WTC11 (cell line): Measurements from ENCODE around the gene NAT9. TPM values are rescaled to one million over a fixed set of nuclear protein-coding genes. Genes with fewer than 3 reads are reported as not detected.
A peak's percentile ranks its signal among the peaks of the same experiment; 100 is the strongest.

Experiments used
- ATF1 ChIP-seq: sonication (generic); formaldehyde crosslinking; IDR thresholded peaks from 2 replicates; pipeline ENCODE4 v1.8.1; 2023; ENCODE audit warnings: mild to moderate bottlenecking, moderate library complexity, missing genetic modification reagents
- CREM ChIP-seq: sonication (generic); formaldehyde crosslinking; IDR thresholded peaks from 2 replicates; pipeline ENCODE4 v1.8.1; 2022; ENCODE audit warnings: mild to moderate bottlenecking, missing genetic modification reagents, moderate library complexity
- ETV6 ChIP-seq: sonication (generic); formaldehyde crosslinking; IDR thresholded peaks from 2 replicates; pipeline ENCODE4 v1.8.1; 2022; ENCODE audit warnings: mild to moderate bottlenecking, missing genetic modification reagents
- GTF2I ChIP-seq: fragments of 250-450 bp; sonication (Bioruptor Pico); conservative IDR thresholded peaks from 2 replicates; pipeline ENCODE4 v1.4.0; 2021; ENCODE audit warnings: mild to moderate bottlenecking
- JUN ChIP-seq: sonication (generic); formaldehyde crosslinking; IDR thresholded peaks from 2 replicates; pipeline ENCODE4 v1.8.0; 2023; ENCODE audit warnings: mild to moderate bottlenecking, missing genetic modification reagents
- KAT7 ChIP-seq: sonication (generic); formaldehyde crosslinking; IDR thresholded peaks from 2 replicates; pipeline ENCODE4 v1.8.1; 2023; ENCODE audit warnings: missing genetic modification reagents, mild to moderate bottlenecking, borderline replicate concordance
- MYBL2 ChIP-seq: sonication (generic); formaldehyde crosslinking; IDR thresholded peaks from 2 replicates; pipeline ENCODE4 v1.8.1; 2023; ENCODE audit warnings: mild to moderate bottlenecking, moderate library complexity, missing genetic modification reagents
- RELA ChIP-seq: sonication (generic); formaldehyde crosslinking; IDR thresholded peaks from 2 replicates; pipeline ENCODE4 v1.8.1; 2022; ENCODE audit warnings: missing genetic modification reagents, mild to moderate bottlenecking, borderline replicate concordance
- RORB ChIP-seq: fragments of 250-450 bp; sonication (Bioruptor Pico); IDR thresholded peaks from 2 replicates; pipeline ENCODE4 v1.9.0; 2021; ENCODE audit warnings: mild to moderate bottlenecking
- SMAD4 ChIP-seq: sonication (generic); formaldehyde crosslinking; IDR thresholded peaks from 2 replicates; pipeline ENCODE4 v1.8.0; 2022; ENCODE audit warnings: mild to moderate bottlenecking, missing genetic modification reagents
- TEAD1 ChIP-seq: sonication (generic); formaldehyde crosslinking; IDR thresholded peaks from 2 replicates; pipeline ENCODE4 v1.8.0; 2022; ENCODE audit warnings: mild to moderate bottlenecking, missing genetic modification reagents
- TEAD4 ChIP-seq: sonication (generic); formaldehyde crosslinking; IDR thresholded peaks from 2 replicates; pipeline ENCODE4 v1.8.0; 2022; ENCODE audit warnings: mild to moderate bottlenecking, missing genetic modification reagents
- TP53 ChIP-seq: sonication (generic); formaldehyde crosslinking; IDR thresholded peaks from 2 replicates; pipeline ENCODE4 v1.8.1; 2023; ENCODE audit warnings: mild to moderate bottlenecking, missing genetic modification reagents
- ZBTB21 ChIP-seq: sonication (generic); formaldehyde crosslinking; IDR thresholded peaks from 2 replicates; pipeline ENCODE4 v1.8.1; 2023; ENCODE audit warnings: mild to moderate bottlenecking, missing genetic modification reagents, borderline replicate concordance
- total RNA-seq: library from RNA; stranded (reverse); gene quantifications from 3 replicates; pipeline ENCODE4 v1.2.3, GENCODE V29; 2021
- TF ChIP-seq, protein P1 (sequence below): sonication (generic); formaldehyde crosslinking; IDR thresholded peaks from 2 replicates; pipeline ENCODE4 v1.8.1; 2023; ENCODE audit warnings: mild to moderate bottlenecking, missing genetic modification reagents, borderline replicate concordance
- TF ChIP-seq, protein P2 (sequence below): sonication (generic); formaldehyde crosslinking; IDR thresholded peaks from 2 replicates; pipeline ENCODE4 v1.8.0; 2022; ENCODE audit warnings: mild to moderate bottlenecking, missing genetic modification reagents
- TF ChIP-seq, protein P3 (sequence below): fragments of 250-450 bp; sonication (Bioruptor Pico); IDR thresholded peaks from 2 replicates; pipeline ENCODE4 v1.9.0; 2021; ENCODE audit warnings: mild to moderate bottlenecking
- TF ChIP-seq, protein P4 (sequence below): sonication (generic); formaldehyde crosslinking; IDR thresholded peaks from 2 replicates; pipeline ENCODE4 v1.8.1; 2023; ENCODE audit warnings: mild to moderate bottlenecking, missing genetic modification reagents
- TF ChIP-seq, protein P5 (sequence below): sonication (generic); formaldehyde crosslinking; IDR thresholded peaks from 2 replicates; pipeline ENCODE4 v1.8.0; 2023; ENCODE audit warnings: missing genetic modification reagents, mild to moderate bottlenecking, borderline replicate concordance
- TF ChIP-seq, protein P6 (sequence below): sonication (generic); formaldehyde crosslinking; IDR thresholded peaks from 2 replicates; pipeline ENCODE4 v1.8.1; 2023; ENCODE audit warnings: mild to moderate bottlenecking, missing genetic modification reagents, moderate library complexity
- TF ChIP-seq, protein P7 (sequence below): sonication (generic); formaldehyde crosslinking; IDR thresholded peaks from 2 replicates; pipeline ENCODE4 v1.8.1; 2022; ENCODE audit warnings: mild to moderate bottlenecking, moderate library complexity, missing genetic modification reagents
- TF ChIP-seq, protein P8 (sequence below): fragments of 250-450 bp; sonication (Bioruptor Pico); IDR thresholded peaks from 2 replicates; pipeline ENCODE4 v2.1.2; 2022; ENCODE audit warnings: mild to moderate bottlenecking, moderate library complexity

NAT9 gene
- total RNA-seq, 1 experiment from 2014 or later = 67.1 TPM

DNA sequence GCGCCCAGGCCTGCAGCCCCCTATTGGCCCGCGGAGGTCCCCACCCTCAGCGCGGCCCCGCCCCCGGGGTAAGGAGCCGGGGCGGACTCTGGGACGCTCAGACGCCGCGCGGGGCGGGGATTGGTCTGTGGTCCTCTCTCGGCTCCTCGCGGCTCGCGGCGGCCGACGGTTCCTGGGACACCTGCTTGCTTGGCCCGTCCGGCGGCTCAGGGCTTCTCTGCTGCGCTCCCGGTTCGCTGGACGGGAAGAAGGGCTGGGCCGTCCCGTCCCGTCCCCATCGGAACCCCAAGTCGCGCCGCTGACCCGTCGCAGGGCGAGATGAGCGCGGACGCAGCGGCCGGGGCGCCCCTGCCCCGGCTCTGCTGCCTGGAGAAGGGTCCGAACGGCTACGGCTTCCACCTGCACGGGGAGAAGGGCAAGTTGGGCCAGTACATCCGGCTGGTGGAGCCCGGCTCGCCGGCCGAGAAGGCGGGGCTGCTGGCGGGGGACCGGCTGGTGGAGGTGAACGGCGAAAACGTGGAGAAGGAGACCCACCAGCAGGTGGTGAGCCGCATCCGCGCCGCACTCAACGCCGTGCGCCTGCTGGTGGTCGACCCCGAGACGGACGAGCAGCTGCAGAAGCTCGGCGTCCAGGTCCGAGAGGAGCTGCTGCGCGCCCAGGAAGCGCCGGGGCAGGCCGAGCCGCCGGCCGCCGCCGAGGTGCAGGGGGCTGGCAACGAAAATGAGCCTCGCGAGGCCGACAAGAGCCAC lies 27.4 kb downstream of the NAT9 start, which contains the start of gene NHERF1 (continued):
- no peak for TF ChIP-seq GTF2I
- peak; percentile 88 for TF ChIP-seq ETV6 (CRISPR knock-in tag)
- no peak for TF ChIP-seq ATF1 (CRISPR knock-in tag)
- no peak for TF ChIP-seq ZBTB21
- TF ChIP-seq, protein P1, sequence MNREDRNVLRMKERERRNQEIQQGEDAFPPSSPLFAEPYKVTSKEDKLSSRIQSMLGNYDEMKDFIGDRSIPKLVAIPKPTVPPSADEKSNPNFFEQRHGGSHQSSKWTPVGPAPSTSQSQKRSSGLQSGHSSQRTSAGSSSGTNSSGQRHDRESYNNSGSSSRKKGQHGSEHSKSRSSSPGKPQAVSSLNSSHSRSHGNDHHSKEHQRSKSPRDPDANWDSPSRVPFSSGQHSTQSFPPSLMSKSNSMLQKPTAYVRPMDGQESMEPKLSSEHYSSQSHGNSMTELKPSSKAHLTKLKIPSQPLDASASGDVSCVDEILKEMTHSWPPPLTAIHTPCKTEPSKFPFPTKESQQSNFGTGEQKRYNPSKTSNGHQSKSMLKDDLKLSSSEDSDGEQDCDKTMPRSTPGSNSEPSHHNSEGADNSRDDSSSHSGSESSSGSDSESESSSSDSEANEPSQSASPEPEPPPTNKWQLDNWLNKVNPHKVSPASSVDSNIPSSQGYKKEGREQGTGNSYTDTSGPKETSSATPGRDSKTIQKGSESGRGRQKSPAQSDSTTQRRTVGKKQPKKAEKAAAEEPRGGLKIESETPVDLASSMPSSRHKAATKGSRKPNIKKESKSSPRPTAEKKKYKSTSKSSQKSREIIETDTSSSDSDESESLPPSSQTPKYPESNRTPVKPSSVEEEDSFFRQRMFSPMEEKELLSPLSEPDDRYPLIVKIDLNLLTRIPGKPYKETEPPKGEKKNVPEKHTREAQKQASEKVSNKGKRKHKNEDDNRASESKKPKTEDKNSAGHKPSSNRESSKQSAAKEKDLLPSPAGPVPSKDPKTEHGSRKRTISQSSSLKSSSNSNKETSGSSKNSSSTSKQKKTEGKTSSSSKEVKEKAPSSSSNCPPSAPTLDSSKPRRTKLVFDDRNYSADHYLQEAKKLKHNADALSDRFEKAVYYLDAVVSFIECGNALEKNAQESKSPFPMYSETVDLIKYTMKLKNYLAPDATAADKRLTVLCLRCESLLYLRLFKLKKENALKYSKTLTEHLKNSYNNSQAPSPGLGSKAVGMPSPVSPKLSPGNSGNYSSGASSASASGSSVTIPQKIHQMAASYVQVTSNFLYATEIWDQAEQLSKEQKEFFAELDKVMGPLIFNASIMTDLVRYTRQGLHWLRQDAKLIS (CRISPR knock-in tag) = 0 out of 2 replicates have a peak, but pooled peaks have one; percentile 31
- TF ChIP-seq TEAD4 = no peak
- TF ChIP-seq, protein P2, sequence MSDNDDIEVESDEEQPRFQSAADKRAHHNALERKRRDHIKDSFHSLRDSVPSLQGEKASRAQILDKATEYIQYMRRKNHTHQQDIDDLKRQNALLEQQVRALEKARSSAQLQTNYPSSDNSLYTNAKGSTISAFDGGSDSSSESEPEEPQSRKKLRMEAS (CRISPR knock-in tag) = no peak
- no peak for TF ChIP-seq RORB (CRISPR knock-in tag)
- TF ChIP-seq RELA (CRISPR knock-in tag) = no peak; the same call in none of the 2 replicates
- no peak for TF ChIP-seq MYBL2 (CRISPR knock-in tag)
- TF ChIP-seq, protein P3, sequence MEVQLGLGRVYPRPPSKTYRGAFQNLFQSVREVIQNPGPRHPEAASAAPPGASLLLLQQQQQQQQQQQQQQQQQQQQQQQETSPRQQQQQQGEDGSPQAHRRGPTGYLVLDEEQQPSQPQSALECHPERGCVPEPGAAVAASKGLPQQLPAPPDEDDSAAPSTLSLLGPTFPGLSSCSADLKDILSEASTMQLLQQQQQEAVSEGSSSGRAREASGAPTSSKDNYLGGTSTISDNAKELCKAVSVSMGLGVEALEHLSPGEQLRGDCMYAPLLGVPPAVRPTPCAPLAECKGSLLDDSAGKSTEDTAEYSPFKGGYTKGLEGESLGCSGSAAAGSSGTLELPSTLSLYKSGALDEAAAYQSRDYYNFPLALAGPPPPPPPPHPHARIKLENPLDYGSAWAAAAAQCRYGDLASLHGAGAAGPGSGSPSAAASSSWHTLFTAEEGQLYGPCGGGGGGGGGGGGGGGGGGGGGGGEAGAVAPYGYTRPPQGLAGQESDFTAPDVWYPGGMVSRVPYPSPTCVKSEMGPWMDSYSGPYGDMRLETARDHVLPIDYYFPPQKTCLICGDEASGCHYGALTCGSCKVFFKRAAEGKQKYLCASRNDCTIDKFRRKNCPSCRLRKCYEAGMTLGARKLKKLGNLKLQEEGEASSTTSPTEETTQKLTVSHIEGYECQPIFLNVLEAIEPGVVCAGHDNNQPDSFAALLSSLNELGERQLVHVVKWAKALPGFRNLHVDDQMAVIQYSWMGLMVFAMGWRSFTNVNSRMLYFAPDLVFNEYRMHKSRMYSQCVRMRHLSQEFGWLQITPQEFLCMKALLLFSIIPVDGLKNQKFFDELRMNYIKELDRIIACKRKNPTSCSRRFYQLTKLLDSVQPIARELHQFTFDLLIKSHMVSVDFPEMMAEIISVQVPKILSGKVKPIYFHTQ = no peak
- no peak for TF ChIP-seq SMAD4 (CRISPR knock-in tag)
- TF ChIP-seq, protein P4, sequence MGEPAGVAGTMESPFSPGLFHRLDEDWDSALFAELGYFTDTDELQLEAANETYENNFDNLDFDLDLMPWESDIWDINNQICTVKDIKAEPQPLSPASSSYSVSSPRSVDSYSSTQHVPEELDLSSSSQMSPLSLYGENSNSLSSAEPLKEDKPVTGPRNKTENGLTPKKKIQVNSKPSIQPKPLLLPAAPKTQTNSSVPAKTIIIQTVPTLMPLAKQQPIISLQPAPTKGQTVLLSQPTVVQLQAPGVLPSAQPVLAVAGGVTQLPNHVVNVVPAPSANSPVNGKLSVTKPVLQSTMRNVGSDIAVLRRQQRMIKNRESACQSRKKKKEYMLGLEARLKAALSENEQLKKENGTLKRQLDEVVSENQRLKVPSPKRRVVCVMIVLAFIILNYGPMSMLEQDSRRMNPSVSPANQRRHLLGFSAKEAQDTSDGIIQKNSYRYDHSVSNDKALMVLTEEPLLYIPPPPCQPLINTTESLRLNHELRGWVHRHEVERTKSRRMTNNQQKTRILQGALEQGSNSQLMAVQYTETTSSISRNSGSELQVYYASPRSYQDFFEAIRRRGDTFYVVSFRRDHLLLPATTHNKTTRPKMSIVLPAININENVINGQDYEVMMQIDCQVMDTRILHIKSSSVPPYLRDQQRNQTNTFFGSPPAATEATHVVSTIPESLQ (CRISPR knock-in tag) = no peak
- no peak for TF ChIP-seq KAT7 (CRISPR knock-in tag)
- TF ChIP-seq, protein P5, sequence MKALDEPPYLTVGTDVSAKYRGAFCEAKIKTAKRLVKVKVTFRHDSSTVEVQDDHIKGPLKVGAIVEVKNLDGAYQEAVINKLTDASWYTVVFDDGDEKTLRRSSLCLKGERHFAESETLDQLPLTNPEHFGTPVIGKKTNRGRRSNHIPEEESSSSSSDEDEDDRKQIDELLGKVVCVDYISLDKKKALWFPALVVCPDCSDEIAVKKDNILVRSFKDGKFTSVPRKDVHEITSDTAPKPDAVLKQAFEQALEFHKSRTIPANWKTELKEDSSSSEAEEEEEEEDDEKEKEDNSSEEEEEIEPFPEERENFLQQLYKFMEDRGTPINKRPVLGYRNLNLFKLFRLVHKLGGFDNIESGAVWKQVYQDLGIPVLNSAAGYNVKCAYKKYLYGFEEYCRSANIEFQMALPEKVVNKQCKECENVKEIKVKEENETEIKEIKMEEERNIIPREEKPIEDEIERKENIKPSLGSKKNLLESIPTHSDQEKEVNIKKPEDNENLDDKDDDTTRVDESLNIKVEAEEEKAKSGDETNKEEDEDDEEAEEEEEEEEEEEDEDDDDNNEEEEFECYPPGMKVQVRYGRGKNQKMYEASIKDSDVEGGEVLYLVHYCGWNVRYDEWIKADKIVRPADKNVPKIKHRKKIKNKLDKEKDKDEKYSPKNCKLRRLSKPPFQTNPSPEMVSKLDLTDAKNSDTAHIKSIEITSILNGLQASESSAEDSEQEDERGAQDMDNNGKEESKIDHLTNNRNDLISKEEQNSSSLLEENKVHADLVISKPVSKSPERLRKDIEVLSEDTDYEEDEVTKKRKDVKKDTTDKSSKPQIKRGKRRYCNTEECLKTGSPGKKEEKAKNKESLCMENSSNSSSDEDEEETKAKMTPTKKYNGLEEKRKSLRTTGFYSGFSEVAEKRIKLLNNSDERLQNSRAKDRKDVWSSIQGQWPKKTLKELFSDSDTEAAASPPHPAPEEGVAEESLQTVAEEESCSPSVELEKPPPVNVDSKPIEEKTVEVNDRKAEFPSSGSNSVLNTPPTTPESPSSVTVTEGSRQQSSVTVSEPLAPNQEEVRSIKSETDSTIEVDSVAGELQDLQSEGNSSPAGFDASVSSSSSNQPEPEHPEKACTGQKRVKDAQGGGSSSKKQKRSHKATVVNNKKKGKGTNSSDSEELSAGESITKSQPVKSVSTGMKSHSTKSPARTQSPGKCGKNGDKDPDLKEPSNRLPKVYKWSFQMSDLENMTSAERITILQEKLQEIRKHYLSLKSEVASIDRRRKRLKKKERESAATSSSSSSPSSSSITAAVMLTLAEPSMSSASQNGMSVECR (CRISPR knock-in tag) = no peak
- TF ChIP-seq JUN (CRISPR knock-in tag) = no peak
- TF ChIP-seq, protein P6, sequence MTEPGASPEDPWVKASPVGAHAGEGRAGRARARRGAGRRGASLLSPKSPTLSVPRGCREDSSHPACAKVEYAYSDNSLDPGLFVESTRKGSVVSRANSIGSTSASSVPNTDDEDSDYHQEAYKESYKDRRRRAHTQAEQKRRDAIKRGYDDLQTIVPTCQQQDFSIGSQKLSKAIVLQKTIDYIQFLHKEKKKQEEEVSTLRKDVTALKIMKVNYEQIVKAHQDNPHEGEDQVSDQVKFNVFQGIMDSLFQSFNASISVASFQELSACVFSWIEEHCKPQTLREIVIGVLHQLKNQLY (CRISPR knock-in tag) = no peak
- TF ChIP-seq, protein P7, sequence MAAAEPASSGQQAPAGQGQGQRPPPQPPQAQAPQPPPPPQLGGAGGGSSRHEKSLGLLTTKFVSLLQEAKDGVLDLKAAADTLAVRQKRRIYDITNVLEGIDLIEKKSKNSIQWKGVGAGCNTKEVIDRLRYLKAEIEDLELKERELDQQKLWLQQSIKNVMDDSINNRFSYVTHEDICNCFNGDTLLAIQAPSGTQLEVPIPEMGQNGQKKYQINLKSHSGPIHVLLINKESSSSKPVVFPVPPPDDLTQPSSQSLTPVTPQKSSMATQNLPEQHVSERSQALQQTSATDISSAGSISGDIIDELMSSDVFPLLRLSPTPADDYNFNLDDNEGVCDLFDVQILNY (CRISPR knock-in tag) = no peak
- TF ChIP-seq CREM = no peak
- no peak for TF ChIP-seq TP53 (CRISPR knock-in tag)
- TF ChIP-seq, protein P8, sequence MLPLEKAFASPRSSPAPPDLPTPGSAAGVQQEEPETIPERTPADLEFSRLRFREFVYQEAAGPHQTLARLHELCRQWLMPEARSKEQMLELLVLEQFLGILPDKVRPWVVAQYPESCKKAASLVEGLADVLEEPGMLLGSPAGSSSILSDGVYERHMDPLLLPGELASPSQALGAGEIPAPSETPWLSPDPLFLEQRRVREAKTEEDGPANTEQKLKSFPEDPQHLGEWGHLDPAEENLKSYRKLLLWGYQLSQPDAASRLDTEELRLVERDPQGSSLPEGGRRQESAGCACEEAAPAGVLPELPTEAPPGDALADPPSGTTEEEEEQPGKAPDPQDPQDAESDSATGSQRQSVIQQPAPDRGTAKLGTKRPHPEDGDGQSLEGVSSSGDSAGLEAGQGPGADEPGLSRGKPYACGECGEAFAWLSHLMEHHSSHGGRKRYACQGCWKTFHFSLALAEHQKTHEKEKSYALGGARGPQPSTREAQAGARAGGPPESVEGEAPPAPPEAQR = no peak
- 0 out of 2 replicates have a peak, but pooled peaks have one; percentile 77 for TF ChIP-seq TEAD1 (CRISPR knock-in tag)
